Neural cell (in vitro differentiated cells): ENCODE data around the gene CST9L. TPM values are rescaled to one million over a fixed set of nuclear protein-coding genes. Genes with fewer than 3 reads are reported as not detected.

ENCODE experiments used
- H2AFZ ChIP-seq: fragments of 200-600, 300-800 bp; sonication (generic), shearing (Covaris generic); 2 replicates; pipeline ENCODE4 v1.6.0; 2014; ENCODE audit warnings: low read depth, mild to moderate bottlenecking, antibody characterized with exemption, low read length, moderate library complexity
- H3F3A ChIP-seq: fragments of 200-600 bp; shearing (Covaris generic); 2 replicates; pipeline ENCODE4 v1.6.1; 2016; ENCODE audit warnings: mild to moderate bottlenecking, moderate library complexity, mixed read lengths, antibody characterized with exemption, low read length; ENCODE audit not compliant: insufficient read depth, poor library complexity, severe bottlenecking
- H3K27ac ChIP-seq: fragments of 200-600, 300-800 bp; sonication (generic), shearing (Covaris generic); 2 replicates; pipeline ENCODE4 v1.5.1; 2014; ENCODE audit warnings: mild to moderate bottlenecking, low read length, moderate library complexity
- H3K27me3 ChIP-seq: fragments of 300-800, 200-600 bp; sonication (generic), shearing (Covaris generic); 2 replicates; pipeline ENCODE4 v1.6.0; 2014; ENCODE audit warnings: mild to moderate bottlenecking, low read depth, low read length, moderate library complexity; ENCODE audit not compliant: insufficient read depth
- H3K36me3 ChIP-seq: fragments of 300-800, 200-600 bp; sonication (generic), shearing (Covaris generic); 2 replicates; pipeline ENCODE4 v1.5.1; 2014; ENCODE audit warnings: mild to moderate bottlenecking, antibody characterized with exemption, low read length, moderate library complexity; ENCODE audit not compliant: insufficient read depth
- H3K4me2 ChIP-seq: fragments of 300-800, 200-600 bp; sonication (generic), shearing (Covaris generic); 2 replicates; pipeline ENCODE4 v1.6.0; 2014; ENCODE audit warnings: mild to moderate bottlenecking, low read length
- H3K4me3 ChIP-seq: fragments of 300-800, 200-600 bp; sonication (generic), shearing (Covaris generic); 2 replicates; pipeline ENCODE4 v1.5.1; 2014; ENCODE audit warnings: mild to moderate bottlenecking, low read length, moderate library complexity
- H3K79me2 ChIP-seq: fragments of 200-600 bp; shearing (Covaris generic); replicated peaks from 2 replicates; pipeline ENCODE4 v1.6.0; 2014; ENCODE audit warnings: mild to moderate bottlenecking, low read length, moderate library complexity; ENCODE audit not compliant: insufficient read depth
- H3K9ac ChIP-seq: fragments of 300-800, 200-600 bp; sonication (generic), shearing (Covaris generic); 2 replicates; pipeline ENCODE4 v1.6.1; 2016; ENCODE audit warnings: mild to moderate bottlenecking, low read length, mixed read lengths
- H3K9me2 ChIP-seq: fragments of 200-600 bp; shearing (Covaris generic); 2 replicates; pipeline ENCODE4 v1.6.1; 2016; ENCODE audit warnings: mild to moderate bottlenecking, low read length, mixed read lengths; ENCODE audit not compliant: insufficient read depth
- H3K9me3 ChIP-seq: fragments of 200-600, 300-800 bp; sonication (generic), shearing (Covaris generic); 2 replicates; pipeline ENCODE4 v1.6.1; 2016; ENCODE audit warnings: mild to moderate bottlenecking, mixed run types, low read length, moderate library complexity, mixed read lengths
- H4K20me1 ChIP-seq: fragments of 200-600 bp; shearing (Covaris generic); 2 replicates; pipeline ENCODE4 v1.6.1; 2016; ENCODE audit warnings: mild to moderate bottlenecking, mixed run types; ENCODE audit not compliant: insufficient read depth
- EP300 ChIP-seq: fragments of 450-650 bp; conservative IDR thresholded peaks from 2 replicates; pipeline ENCODE4 v1.6.1; 2014; ENCODE audit warnings: antibody characterized with exemption, mild to moderate bottlenecking, moderate library complexity; ENCODE audit not compliant: poor library complexity, severe bottlenecking
- EZH2 ChIP-seq: fragments of 200-600, 300-800 bp; shearing (Covaris generic), sonication (generic); IDR thresholded peaks from 2 replicates; pipeline ENCODE4 v1.6.1; 2014; ENCODE audit warnings: antibody characterized with exemption, low read length, borderline replicate concordance, mild to moderate bottlenecking; ENCODE audit not compliant: insufficient read depth, poor library complexity, severe bottlenecking
- MXI1 ChIP-seq: fragments of 450-650 bp; conservative IDR thresholded peaks from 2 replicates; pipeline ENCODE4 v1.6.1; 2014; ENCODE audit warnings: antibody characterized with exemption, mild to moderate bottlenecking; ENCODE audit not compliant: poor library complexity, severe bottlenecking
- POLR2AphosphoS5 ChIP-seq: IDR thresholded peaks from 2 replicates; pipeline ENCODE4 v1.6.1; 2012
- RAD21 ChIP-seq: fragments of 450-650 bp; conservative IDR thresholded peaks from 2 replicates; pipeline ENCODE4 v1.6.1; 2014; ENCODE audit warnings: antibody characterized with exemption, mild to moderate bottlenecking, moderate library complexity
- SMC3 ChIP-seq: fragments of 450-650 bp; conservative IDR thresholded peaks from 2 replicates; pipeline ENCODE4 v1.6.1; 2014; ENCODE audit warnings: antibody characterized with exemption, mild to moderate bottlenecking, moderate library complexity; ENCODE audit not compliant: poor library complexity
- TAF1 ChIP-seq: IDR thresholded peaks from 2 replicates; pipeline ENCODE4 v1.6.1; 2012; ENCODE audit warnings: low read depth
- polyA plus RNA-seq: library from polyadenylated mRNA; depleted of rRNA; stranded (reverse); fragments of >200 nt; gene quantifications from 2 replicates; pipeline ENCODE4 v1.2.3, GENCODE V29; 2014
- TF ChIP-seq, protein P1 (sequence below): fragments of 450-650 bp; IDR thresholded peaks from 2 replicates; pipeline ENCODE4 v1.5.1; 2014; ENCODE audit warnings: antibody characterized with exemption, mild to moderate bottlenecking, moderate library complexity; ENCODE audit not compliant: poor library complexity, severe bottlenecking
- TF ChIP-seq, protein P2 (sequence below): IDR thresholded peaks from 2 replicates; pipeline ENCODE4 v1.6.1; 2012; ENCODE audit warnings: borderline replicate concordance

The CST9L gene
- polyA plus RNA-seq, 1 donor from 2014 or later: not detected

DNA sequence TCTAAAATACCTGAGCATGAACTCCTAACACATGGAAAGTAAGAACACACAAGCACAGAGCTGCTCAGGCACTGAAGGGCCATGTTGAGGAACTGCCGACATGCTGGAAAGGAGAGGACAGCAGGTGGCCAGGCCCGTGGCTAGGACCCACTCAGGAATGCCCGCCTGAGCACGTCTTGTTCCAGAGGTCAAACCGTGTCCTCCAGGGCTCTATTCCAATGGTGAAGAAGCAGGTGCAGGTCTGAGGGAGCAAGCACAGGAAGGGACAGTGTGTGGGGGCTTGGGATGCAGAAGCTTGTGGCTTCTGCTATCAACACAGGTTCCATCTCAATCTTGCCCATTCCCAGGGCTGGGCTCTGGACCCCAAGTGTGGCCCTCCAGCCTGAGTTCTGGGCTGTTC, 20.7 kb downstream of the CST9L start:
- H3K79me2 ChIP-seq: no peaks in the 10 kb centered on the region
- H3F3A ChIP-seq: no peaks in the 10 kb centered on the region
- no peaks in the 10 kb centered on the region for H3K36me3 ChIP-seq
- no peak overlapping the region for H3K9ac ChIP-seq
- TF ChIP-seq RAD21 (no peak), POLR2AphosphoS5 (no peak), EZH2 (no peak), SMC3 (no peak), EP300 (no peak), TAF1 (no peak), MXI1 (no peak)
- TF ChIP-seq, protein P1, sequence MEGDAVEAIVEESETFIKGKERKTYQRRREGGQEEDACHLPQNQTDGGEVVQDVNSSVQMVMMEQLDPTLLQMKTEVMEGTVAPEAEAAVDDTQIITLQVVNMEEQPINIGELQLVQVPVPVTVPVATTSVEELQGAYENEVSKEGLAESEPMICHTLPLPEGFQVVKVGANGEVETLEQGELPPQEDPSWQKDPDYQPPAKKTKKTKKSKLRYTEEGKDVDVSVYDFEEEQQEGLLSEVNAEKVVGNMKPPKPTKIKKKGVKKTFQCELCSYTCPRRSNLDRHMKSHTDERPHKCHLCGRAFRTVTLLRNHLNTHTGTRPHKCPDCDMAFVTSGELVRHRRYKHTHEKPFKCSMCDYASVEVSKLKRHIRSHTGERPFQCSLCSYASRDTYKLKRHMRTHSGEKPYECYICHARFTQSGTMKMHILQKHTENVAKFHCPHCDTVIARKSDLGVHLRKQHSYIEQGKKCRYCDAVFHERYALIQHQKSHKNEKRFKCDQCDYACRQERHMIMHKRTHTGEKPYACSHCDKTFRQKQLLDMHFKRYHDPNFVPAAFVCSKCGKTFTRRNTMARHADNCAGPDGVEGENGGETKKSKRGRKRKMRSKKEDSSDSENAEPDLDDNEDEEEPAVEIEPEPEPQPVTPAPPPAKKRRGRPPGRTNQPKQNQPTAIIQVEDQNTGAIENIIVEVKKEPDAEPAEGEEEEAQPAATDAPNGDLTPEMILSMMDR: no peak
- TF ChIP-seq, protein P2, sequence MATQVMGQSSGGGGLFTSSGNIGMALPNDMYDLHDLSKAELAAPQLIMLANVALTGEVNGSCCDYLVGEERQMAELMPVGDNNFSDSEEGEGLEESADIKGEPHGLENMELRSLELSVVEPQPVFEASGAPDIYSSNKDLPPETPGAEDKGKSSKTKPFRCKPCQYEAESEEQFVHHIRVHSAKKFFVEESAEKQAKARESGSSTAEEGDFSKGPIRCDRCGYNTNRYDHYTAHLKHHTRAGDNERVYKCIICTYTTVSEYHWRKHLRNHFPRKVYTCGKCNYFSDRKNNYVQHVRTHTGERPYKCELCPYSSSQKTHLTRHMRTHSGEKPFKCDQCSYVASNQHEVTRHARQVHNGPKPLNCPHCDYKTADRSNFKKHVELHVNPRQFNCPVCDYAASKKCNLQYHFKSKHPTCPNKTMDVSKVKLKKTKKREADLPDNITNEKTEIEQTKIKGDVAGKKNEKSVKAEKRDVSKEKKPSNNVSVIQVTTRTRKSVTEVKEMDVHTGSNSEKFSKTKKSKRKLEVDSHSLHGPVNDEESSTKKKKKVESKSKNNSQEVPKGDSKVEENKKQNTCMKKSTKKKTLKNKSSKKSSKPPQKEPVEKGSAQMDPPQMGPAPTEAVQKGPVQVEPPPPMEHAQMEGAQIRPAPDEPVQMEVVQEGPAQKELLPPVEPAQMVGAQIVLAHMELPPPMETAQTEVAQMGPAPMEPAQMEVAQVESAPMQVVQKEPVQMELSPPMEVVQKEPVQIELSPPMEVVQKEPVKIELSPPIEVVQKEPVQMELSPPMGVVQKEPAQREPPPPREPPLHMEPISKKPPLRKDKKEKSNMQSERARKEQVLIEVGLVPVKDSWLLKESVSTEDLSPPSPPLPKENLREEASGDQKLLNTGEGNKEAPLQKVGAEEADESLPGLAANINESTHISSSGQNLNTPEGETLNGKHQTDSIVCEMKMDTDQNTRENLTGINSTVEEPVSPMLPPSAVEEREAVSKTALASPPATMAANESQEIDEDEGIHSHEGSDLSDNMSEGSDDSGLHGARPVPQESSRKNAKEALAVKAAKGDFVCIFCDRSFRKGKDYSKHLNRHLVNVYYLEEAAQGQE: no peak
- no peak overlapping the region for H3K4me3 ChIP-seq
- H4K20me1 ChIP-seq: no peaks in the 10 kb centered on the region
- no peak overlapping the region for H3K4me2 ChIP-seq
- H3K27me3 ChIP-seq: no peaks in the 10 kb centered on the region
- no peak overlapping the region for H3K27ac ChIP-seq
- H2AFZ ChIP-seq: no peak overlapping the region
- H3K9me2 ChIP-seq: no peaks in the 10 kb centered on the region
- H3K9me3 ChIP-seq: no peaks in the 10 kb centered on the region

DNA sequence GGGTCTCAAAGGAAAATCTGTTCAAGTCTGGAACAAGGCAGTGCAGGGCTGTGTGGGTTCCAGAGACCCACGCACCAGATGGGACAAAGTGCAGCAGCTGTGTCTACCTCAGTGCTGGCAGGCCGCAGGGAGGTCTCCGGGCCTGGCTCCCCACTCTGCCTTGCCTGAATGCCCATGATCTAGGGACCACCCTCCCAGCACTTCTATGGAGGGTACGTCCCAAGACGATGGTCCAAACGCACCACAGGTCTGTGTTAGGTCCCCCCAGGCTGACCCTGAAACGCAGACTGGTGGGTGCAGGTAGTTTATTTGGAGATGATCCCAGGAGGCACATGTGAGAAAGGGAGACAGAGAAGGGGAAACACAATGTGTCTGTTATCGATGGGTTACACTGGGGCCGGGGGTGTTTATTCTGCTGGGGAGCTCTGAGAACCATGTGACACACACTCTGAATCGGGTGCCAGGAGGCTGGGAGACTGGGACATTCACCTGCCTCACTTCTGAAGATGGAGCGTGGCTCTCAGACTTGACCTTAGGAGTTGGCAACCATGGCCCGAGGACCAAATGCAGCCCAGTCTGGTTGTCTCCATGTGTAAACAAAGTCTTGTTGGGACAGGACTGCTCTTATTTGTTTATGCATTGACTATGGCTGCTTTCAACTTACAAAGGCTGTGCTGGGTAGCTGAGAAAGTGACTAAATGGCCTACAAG, 21.7 kb downstream of the CST9L start:
- no peak for TF ChIP-seq EP300
- no peak for TF ChIP-seq TAF1
- no peak for TF ChIP-seq EZH2
- TF ChIP-seq, protein P1: no peak
- TF ChIP-seq, protein P2: no peak
- TF ChIP-seq RAD21: no peak
- TF ChIP-seq SMC3: no peak
- no peaks in the 10 kb centered on the region for H3K9me3 ChIP-seq
- H3K4me3 ChIP-seq: no peak overlapping the region
- no peaks in the 10 kb centered on the region for H3K9me2 ChIP-seq
- no peaks in the 10 kb centered on the region for H3K27me3 ChIP-seq
- H4K20me1 ChIP-seq: no peaks in the 10 kb centered on the region
- H3K4me2 ChIP-seq: no peak overlapping the region
- no peak overlapping the region for H2AFZ ChIP-seq
- H3K27ac ChIP-seq: no peak overlapping the region
- H3K79me2 ChIP-seq: no peaks in the 10 kb centered on the region
- no peak overlapping the region for H3K9ac ChIP-seq
- no peaks in the 10 kb centered on the region for H3F3A ChIP-seq
- H3K36me3 ChIP-seq: no peaks in the 10 kb centered on the region
